Midbrain (tissue), 1 donor: ENCODE results near the gene KRT79.
"Not testable (repeated sequence)": the region's sequence is repeated elsewhere in the genome, so short reads cannot be mapped to it uniquely, and the experiment has no call there.

Experiments used
- DNase-seq: peaks from one replicate; lab custom pipeline; 2025; lab: John Stamatoyannopoulos, UW

The KRT79 gene

DNA sequence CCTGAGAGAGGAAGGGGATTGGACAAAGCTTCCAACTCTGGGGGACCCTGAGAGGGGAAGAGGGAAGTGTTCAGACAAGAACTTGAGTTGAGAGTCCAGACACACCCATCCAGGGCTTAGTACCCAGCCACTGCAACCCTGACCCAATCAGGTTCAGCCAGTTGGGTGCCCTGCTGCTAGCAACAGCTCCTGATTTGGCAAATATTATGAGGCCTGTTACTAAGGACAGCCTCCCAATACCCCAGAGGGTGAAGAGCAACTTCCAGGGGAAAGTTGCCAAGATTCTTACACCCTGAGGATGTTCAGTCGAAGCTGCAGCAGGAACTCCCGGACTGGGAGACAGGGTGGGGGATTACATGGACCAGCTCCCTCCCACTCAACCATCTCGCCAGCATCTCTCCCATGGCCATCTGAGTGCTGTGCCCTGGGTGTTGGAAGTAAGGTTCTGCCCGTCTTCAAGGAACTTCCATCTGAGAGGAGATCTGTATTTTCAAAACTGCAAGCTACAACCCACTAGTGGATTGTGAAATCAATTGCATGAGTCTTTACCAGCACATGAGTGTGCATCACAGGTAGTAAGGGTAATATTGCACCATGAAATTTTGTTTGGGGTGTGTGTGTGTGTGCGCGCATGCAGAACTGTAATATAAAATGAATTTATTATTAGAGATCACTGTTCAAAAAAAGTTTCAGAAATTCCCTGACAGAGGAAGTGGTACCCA lies 26.2 kb upstream of the KRT79 start:
- no peak for DNase-seq

GRCh38 chr12:52857500-52857899 lies 23.4 kb upstream of the KRT79 start:
- no peak for DNase-seq

- DNase-seq: no peak
These were observed 22.7 kb upstream of the KRT79 start for GRCh38 chr12:52856787-52857186.

GRCh38 chr12:52856077-52856476 lies 22.0 kb upstream of the KRT79 start:
- not testable (repeated sequence) for DNase-seq

- DNase-seq: no peak
These were observed 17.7 kb upstream of the KRT79 start for GRCh38 chr12:52851787-52852186.

DNA sequence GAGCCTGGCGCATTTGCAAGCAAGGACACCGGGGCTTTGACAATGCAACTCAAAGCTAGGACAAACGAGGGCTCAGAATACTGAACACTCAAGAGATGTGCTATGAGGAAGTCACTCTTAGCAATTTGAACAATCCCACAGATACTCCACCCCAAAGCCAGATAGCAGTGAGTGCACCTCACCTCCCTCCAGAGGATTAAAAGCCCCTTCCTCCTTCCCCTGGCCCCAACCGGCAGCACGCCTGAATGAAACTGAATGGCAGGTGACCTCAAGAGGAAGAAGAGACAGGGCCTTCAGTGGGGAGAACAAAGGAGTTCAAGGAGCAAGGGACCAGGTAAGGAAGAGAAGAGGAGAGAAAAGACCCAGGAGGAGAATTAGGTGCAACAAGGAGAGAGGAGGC lies 16.6 kb upstream of the KRT79 start:
- DNase-seq: no peak

- DNase-seq: no peak
These were observed 15.4 kb upstream of the KRT79 start for GRCh38 chr12:52849511-52849910.

DNA sequence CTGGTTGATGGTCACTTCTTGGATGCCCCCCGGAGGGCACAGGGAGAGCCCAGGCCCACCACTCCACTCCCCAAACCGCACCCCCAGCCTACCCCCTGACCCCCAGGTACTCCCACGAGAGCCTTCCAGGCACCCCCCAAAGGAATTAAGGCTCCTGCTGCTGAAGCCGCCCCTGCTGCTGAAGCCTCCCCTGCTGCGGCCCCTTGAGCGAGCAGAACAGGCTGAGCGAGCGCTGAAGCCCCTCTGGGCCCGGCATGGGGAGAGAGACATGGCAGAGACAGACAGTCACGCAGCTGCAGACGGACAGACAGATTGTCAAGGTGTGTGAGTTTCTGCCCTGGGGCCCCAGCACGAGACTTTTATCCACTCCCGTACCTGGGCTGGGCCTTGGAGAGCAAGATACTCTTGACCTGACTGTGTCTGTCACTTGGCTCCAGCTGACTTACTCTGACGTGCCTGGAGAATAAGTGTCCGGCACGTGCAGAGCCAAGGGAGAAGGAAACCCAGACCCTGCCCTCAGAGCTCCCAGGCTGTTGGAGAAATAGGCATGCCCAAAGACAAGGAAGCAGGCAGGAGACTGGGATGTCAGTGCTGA lies 14.6 kb upstream of the KRT79 start, which contains the start of gene KRT78:
Gene KRT78 (minus strand): TSS at position 334 of the 595 bp plus-strand sequence. CDS start 64 bp downstream, at position 270.
- DNase-seq: no peak

GRCh38 chr12:52847335-52848102 lies 13.4 kb upstream of the KRT79 start:
- DNase-seq: no peak

DNA sequence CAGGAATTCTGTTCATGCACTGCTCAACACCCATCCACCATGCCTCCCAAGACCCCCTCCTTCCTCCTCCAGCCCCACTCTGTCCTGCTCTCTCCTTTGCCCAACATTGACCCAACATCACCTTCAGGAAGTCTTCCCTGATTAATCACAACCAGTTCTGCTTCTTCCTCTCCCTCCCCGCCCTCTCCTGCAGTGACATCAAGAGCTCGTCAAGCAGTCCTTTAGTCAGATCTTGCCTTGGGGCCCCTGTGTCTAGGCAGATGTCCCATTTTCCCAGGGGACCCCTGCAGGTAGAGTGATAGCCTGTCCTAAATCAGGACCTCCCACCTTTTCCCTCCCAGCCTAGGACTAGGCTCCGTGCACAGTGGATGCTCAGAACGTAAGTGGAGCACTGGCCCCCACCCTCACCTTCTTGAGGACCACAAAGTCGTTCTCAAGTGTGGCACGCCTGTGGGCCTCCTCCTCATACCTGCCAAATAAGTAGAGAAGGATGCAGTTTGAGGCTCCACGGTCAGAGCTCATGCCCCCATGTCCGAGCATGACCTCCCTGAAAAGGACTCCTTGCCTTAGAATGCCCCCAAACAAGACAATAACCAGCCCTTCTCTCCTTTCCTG lies 12.4 kb upstream of the KRT79 start:
- DNase-seq: no peak

DNA sequence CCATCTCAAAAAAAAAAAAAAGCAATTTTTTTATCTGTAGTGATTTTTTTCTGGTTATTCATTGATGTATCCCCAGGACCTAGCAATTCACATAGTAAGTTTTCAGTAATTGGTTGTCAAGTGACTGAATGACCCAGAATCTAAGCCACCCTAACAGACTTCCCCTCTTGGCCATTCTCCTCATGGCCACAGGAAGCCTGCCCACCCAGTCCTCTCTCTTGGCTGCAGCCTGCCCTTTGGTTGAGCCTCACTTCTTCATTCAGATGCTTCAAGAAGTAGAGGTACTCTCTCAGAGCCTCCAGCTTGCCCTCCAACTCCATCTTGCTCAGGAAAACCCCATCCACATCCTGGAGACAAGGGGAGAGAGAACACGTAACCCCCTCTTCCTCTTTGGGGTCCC lies 11.8 kb upstream of the KRT79 start:
- no peak for DNase-seq

- DNase-seq: no peak
These were observed 10.3 kb upstream of the KRT79 start for GRCh38 chr12:52844386-52844785.

DNA sequence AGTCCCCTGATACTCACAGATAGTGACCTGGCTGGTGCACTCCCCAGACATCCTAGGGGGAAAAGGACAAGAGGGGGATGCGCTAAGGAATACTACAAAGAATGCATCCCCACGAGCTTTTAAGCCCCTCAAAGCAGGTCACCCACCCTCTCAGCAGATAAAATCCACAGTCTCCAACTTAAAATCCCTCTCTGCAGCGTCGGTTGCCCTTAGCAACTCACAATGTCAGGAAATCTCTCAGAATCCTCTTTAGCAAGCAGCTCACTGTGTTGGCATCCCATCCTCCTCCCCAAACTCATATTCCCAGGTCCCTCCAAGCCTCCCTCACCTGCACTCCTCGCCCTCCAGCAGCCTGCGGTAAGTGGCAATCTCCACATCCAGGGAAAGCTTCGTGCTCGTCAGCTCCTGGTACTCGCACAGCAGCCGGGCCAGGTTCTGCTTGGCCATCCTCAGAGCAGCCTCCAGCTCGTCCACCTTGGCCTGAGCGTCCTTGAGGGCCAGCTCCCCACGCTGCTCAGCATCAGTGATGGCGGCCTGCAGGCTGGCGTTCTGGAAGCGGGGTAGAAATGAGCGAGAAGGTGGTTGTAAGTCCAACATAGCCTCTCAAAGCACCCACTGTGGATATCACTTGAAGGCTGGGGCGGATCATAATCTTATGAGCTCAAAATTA lies 5.5 kb upstream of the KRT79 start:
- no peak for DNase-seq

GRCh38 chr12:52838609-52839435 lies 4.7 kb upstream of the KRT79 start:
- no peak for DNase-seq

DNA sequence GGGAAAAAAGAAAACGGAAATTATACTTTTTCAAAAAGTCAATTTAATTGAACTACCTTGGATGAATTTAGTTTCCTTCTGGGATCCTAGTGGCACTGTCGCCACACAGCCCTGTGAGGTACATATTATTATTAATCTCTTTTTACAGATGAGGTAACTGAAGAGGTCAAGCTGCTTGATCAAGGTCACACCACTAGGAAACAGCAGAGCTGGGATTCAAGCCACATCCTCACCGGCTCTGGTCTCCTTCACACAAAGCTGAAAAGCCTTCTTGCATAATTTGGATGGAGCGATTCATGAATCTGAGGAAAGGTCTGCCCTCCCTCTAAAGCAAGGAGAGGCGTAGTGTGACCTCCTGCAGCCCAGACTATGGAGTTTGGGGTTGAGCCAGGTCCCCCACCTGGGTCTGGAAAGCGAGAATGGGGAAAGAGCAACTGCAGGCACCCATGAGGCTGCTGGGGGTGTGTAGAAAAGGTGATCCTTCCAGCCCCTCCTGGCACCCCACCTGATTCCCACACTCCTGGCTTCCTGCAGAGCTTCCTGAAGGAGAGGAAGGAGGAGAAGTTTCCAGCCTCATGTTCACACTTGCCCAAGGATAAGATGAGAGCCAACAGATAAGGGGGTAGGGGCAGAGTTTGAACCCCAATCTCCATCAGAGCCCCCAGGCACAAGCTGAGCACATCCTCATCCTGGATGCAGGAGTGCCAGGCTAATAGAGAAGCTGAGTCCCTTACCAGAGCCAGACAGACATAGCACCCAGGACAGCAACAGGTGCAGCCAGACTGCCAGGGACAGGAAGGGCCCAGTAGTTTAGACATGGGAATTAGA lies 3.9 kb upstream of the KRT79 start:
- no peak for DNase-seq

DNA sequence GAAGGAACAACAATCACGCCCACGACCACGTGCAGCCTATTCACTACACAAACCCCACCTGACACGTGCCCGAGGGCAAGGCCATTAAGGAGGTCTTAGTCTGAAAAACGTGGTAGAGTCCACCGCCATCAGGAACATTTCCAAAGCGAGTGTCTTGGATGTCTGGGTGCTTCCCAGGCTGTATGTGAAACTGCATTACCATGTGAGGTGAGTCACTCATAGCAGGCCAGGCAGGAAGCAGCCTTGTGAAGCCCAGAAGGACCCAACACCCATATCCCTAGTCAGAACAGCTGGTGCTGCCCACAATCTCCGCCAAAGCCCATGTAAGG lies 3.3 kb upstream of the KRT79 start:
- no peak for DNase-seq

DNA sequence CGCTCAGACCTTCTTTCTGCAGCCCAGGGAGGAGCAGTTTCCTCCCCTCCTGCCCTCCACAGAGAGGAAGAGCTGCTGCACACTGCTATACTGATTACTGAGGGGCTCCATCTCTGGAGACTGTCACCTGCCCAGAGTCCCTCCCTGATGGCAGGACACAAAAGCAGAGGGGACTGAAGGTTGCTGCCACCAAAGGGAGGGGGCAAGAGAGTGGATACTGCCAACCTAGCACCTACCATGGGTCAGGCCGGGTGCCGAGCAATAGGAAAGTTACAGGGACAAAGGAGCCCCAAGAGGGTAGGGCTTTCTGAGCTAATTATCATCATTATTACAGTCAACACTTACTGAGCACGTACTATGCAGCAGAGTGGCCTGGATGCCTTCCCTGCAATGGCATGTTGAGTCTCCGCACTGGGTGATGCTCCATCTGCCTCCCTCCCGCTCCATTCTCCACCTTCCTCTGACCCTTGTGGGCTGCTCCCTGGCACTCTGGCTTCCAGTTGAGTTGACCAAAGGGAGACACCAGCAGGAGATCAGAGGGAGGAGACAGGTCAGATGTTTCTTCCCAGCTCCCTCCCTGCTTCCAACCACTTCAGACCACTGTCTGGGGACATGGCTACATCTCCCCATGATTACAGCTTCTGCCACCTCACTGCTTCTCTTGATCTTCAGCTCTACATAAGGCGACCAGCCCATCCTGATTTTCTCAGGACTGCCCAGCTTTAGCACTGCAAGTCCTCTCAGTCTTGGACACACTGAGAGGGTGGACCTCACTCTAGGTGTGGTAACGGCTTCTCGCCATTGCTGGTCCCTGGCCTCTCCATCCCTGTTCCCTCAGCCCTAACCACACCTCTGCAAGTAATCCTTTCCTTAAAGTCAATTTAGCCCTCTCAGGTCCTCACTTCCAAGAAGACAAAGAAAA lies 2.6 kb upstream of the KRT79 start:
- no peak for DNase-seq

DNA sequence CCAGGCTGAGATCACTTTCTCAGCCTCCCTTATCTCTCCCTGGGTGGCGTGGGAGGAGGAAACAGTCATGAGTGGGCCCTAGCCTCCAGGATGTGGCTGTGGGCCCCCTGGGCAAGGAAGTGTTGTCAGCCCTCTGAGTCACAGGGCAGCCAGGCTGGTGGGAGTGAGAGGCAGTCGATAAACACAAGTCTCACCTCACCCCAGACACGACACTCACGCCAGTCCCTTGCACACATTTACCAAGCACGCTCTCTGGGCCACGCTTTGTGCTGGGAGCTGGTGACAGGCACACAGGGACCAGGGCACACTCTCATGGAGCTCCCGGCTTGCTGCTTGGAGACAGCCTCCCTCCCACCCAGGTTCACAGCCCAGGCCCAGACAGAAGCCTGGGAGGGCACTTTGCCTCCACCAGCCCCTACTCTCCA lies 1.9 kb upstream of the KRT79 start:
- no peak for DNase-seq
